K562 (cell line): ENCODE measurements around the gene ADIPOR1. TPM values are rescaled to one million over a fixed set of nuclear protein-coding genes. Genes with fewer than 3 reads are reported as not detected.

Source experiments
- MYNN ChIP-seq, 2 experiments: sonication (generic); formaldehyde crosslinking in 1 of 2; IDR thresholded peaks; 2 replicates each; pipeline versions ENCODE4 v1.5.0 to v1.6.1; 2016 to 2020; ENCODE audit warnings: antibody characterized with exemption in 1 of 2, missing genetic modification reagents in 1 of 2
- PRDM10 ChIP-seq: fragments of 450-650 bp; IDR thresholded peaks from 2 replicates; pipeline ENCODE4 v1.6.1; 2018; ENCODE audit not compliant: partially characterized antibody
- RBM34 ChIP-seq: fragments of 200-400 bp; formaldehyde crosslinking; IDR thresholded peaks from 2 replicates; pipeline ENCODE4 v1.6.1; 2018; ENCODE audit warnings: low read length, borderline replicate concordance; ENCODE audit not compliant: insufficient read depth
- SMARCA4 ChIP-seq: fragments of 450-650 bp; IDR thresholded peaks from 2 replicates; pipeline ENCODE4 v1.6.1; 2016
- THAP7 ChIP-seq: fragments of 250-450 bp; sonication (Bioruptor Pico); IDR thresholded peaks from 2 replicates; pipeline ENCODE4 v1.5.0; 2021
- ZBTB40 ChIP-seq, 2 experiments: fragments of 450-650 bp in 1 of 2; sonication (generic) in 1 of 2; formaldehyde crosslinking in 1 of 2; IDR thresholded peaks; 2 replicates each; pipeline versions ENCODE4 v1.7.1 to v1.9.0; 2016 to 2022; ENCODE audit warnings: inconsistent platforms in 1 of 2, mild to moderate bottlenecking in 1 of 2, missing genetic modification reagents in 1 of 2
- ZC3H4 ChIP-seq: sonication (generic); formaldehyde crosslinking; IDR thresholded peaks from 2 replicates; pipeline ENCODE4 v1.9.0; 2021; ENCODE audit warnings: missing genetic modification reagents, borderline replicate concordance
- ZNF253 ChIP-seq: fragments of 250-450 bp; sonication (Bioruptor Pico); conservative IDR thresholded peaks from 2 replicates; pipeline ENCODE4 v1.6.1; 2021; ENCODE audit warnings: mild to moderate bottlenecking
- ZNF282 ChIP-seq: sonication (generic); formaldehyde crosslinking; IDR thresholded peaks from 2 replicates; pipeline ENCODE4 v1.8.1; 2023; ENCODE audit warnings: missing genetic modification reagents
- polyA plus RNA-seq, 8 experiments: library from polyadenylated mRNA; depleted of rRNA in 4 of 8; stranded (reverse) in 5 of 8; unstranded in 3 of 8; fragments of >200 nt; fragmentation: Nextera tagmentation in 2 of 8; fragmentation: Illumina TruSeq in 1 of 8; extraction: Ambion mirVana in 2 of 8; extraction: Trizol in 1 of 8; gene quantifications; 2 replicates each; pipeline versions ENCODE4 v1.2.1 to v1.2.3, GENCODE V29; 2011 to 2014; ENCODE audit warnings: inconsistent platforms in 1 of 8, missing spikeins in 1 of 8
- total RNA-seq, 7 experiments: library from RNA; depleted of rRNA in 6 of 7; stranded (reverse); fragments of >200 nt in 6 of 7; fragmentation: Illumina TruSeq in 2 of 7; extraction: Trizol in 2 of 7; gene quantifications; 2 replicates each; pipeline versions ENCODE4 v1.2.1 to v1.2.3, GENCODE V29; 2011 to 2021; ENCODE audit warnings: low replicate concordance in 1 of 7
- TF ChIP-seq, protein P1 (sequence below), 2 experiments: IDR thresholded peaks; 2 replicates each; pipeline ENCODE4 v1.6.1; 2011; ENCODE audit warnings: borderline replicate concordance in 1 of 2, control low read depth in 1 of 2, low read depth in 1 of 2, low read length in 1 of 2, mild to moderate bottlenecking in 1 of 2, mixed read lengths in 1 of 2, moderate library complexity in 1 of 2; ENCODE audit not compliant: insufficient read depth in 1 of 2, insufficient read length in 1 of 2, poor library complexity in 1 of 2, severe bottlenecking in 1 of 2; ENCODE audit errors: extremely low read depth in 1 of 2

Gene ADIPOR1
- total and polyA plus RNA-seq, 9 of the 15 experiments (the other 6 are each of a cell fraction or from before 2014, with no cell fraction given): 29.0 to 217 (median 100) TPM

DNA sequence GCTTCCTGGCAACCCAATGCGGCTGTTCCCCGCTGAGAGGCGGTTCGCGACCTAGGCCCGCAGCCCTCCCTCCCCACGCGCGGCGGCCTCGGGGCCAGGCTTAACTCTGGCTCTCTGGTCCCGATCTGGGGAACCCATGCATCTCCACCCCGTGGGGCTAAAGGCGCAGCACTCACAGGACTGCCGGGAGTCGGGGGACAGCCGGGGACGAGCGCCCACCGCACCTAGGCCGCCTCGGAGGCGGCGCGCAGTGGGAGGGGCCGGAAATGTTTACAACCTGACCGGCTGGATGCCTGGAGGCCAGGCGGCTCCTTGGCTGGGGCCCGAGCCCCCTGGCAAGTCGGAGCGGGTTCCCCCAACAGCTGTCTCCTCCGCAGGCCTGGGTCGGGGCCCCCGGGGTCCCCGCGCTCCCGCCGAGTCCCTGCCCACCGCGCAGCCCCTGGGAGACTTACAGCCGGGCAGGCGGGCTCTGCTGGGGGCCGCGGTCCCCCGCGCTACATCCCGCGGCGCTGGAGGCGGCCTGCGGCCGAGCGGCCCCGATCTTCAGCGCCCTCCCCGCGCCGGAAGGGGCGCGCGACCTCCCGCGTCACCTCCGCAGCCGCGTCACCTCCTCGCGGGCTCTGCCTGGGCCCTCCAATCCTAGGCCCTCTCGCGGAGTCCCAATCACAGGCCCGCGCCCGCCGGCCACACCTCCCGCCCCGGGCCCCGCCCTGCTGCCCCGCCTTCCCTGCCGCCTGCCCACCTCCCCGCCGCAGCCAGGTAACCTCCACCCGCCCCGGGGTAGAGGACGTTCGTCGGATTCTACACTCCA lies at the start of gene ADIPOR1 (continued):
- TF ChIP-seq ZBTB40 (IDR thresholded peaks at IDR 0.05) (peak; percentile 74; the same call in 1 of the 2 replicates), ZBTB40 (CRISPR knock-in tag; IDR thresholded peaks at IDR 0.05) (no peak), SMARCA4 (no peak), MYNN (IDR thresholded peaks at IDR 0.05) (0 out of 2 replicates have a peak, but pooled peaks have one; percentile 13), MYNN (CRISPR knock-in tag; IDR thresholded peaks at IDR 0.05) (no peak), THAP7 (0 out of 2 replicates have a peak, but pooled peaks have one; percentile 47), ZNF282 (CRISPR knock-in tag) (peak; percentile 65; the same call in 1 of the 2 replicates), RBM34 (no peak), ZC3H4 (peak; percentile 59; the same call in 1 of the 2 replicates), PRDM10 (no peak), ZNF253 (CRISPR knock-in tag) (no peak)
- TF ChIP-seq, protein P1, sequence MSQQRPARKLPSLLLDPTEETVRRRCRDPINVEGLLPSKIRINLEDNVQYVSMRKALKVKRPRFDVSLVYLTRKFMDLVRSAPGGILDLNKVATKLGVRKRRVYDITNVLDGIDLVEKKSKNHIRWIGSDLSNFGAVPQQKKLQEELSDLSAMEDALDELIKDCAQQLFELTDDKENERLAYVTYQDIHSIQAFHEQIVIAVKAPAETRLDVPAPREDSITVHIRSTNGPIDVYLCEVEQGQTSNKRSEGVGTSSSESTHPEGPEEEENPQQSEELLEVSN (IDR thresholded peaks at IDR 0.05; ENCODE audit: borderline replicate concordance in 1 of 2, extremely low read depth in 1 of 2, insufficient read depth in 1 of 2, insufficient read length in 1 of 2, low read depth in 1 of 2, low read length in 1 of 2, poor library complexity in 1 of 2, severe bottlenecking in 1 of 2): peak in 1 of 2 experiments; percentile 13
